Measurements from ENCODE around the gene POC1A. TPM values are rescaled to one million over a fixed set of nuclear protein-coding genes. Genes with fewer than 3 reads are reported as not detected.

The POC1A gene
- total RNA-seq, 1 donor from 2014 or later, result 1.2 TPM

DNA sequence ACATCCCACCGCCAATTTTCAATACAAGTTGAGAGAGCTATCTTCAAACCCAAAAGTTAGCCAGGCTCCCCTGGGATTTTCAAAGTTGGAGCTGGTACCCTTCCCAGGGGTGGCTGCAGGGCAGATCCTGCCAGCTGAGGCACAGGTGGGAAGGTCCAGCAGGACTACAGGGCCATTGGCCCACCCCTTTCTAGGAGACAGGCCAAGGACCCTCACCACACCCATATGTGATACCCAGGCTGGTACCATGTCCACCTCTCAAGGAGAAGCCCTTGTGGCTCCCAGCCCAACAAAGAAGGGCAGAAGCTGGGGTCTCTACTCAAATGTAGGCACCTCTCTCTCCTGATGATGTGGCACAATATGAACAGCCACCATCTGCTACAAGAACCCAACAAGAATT is 8.0 kb downstream of the POC1A start:
- H3K4me1 ChIP-seq, result peaks cover 6% of the 10 kb centered on the region
- no peak overlapping the region for H3K27ac ChIP-seq (replicated peaks)
- TF ChIP-seq CTCF (IDR thresholded peaks at IDR 0.05; ENCODE audit: borderline replicate concordance), result no peak
- no peaks in the 10 kb centered on the region for H3K27me3 ChIP-seq (ENCODE audit: low read depth)
- H3K36me3 ChIP-seq, result no peaks in the 10 kb centered on the region
- DNase-seq, result no peak
- no peak overlapping the region for H3K4me3 ChIP-seq
- H3K9me3 ChIP-seq (replicated peaks), result no peaks in the 10 kb centered on the region
- intact Hi-C loops (cut with micrococcal nuclease), result no loop called here

DNA sequence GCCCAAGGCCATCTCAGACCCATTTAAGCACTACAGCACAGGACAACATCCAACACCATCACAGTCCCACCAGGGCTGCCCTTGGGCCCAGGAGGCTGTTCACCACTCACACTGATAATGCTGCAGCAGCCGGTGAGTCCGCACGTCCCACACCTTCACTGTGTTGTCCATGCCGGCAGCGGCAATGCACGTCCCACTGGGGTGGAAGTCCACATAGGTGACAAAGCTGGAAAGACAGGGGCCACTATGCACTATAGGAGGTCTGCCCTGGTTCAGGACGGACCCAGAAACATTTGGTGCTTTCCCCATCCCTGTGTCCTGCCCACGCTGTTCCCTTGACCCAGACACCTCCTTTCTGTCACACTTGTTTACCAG is 8.5 kb downstream of the POC1A start:
- no peak for DNase-seq
- no peak overlapping the region for H3K4me3 ChIP-seq
- no peaks in the 10 kb centered on the region for H3K36me3 ChIP-seq
- H3K4me1 ChIP-seq, result peaks cover 8% of the 10 kb centered on the region
- no peak for TF ChIP-seq CTCF (IDR thresholded peaks at IDR 0.05; ENCODE audit: borderline replicate concordance)
- no peaks in the 10 kb centered on the region for H3K9me3 ChIP-seq (replicated peaks)
- intact Hi-C loops (cut with micrococcal nuclease), result no loop called here
- H3K27me3 ChIP-seq (ENCODE audit: low read depth), result no peaks in the 10 kb centered on the region
- no peak overlapping the region for H3K27ac ChIP-seq (replicated peaks)

DNA sequence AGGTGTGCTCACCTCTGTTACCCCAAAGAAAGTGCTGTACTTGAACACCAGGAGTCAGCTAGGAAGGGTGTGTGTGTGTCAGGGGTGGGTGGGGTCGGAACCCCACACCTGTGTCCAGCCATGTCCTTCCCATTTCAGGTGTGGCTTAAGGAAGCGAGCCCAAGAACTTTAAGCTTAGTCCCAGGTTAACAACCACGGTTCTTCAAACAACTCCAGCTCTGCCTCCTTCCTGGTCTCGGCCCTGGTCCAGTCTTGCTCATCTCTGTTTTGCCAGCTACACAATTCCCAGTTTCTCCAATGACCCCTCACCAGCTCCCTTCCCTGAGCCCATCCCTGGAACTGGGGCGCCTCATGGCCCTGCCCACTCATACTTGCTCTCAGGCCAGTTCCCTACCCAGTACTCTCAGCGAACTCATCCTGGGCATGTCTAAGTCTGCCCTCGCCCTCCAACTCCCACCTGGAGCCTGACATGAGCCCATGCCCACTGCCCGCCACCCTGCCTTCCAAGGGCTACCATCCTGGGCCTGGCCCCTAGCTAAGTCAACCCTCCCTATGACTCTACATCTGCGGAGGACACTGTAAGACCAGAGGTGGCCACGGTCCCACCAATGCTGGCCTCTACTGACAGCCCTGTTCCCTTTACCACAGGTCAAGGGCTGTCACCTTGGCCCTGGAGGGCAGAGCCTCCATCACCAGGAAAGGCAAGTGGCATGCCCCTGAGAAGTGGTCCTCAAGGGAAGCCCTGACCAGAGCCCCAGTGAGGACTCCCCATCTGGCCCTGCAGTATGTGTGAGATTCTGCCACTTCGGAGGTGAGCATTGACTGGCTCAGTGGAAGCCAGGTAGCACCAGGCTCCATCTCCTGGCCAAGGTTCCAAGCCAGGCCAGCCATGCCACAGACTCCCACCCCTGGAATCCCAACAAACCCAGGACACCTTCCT is 9.2 kb downstream of the POC1A start:
- Histone ChIP-seq H3K27me3 (ENCODE audit: low read depth) (no peaks in the 10 kb centered on the region), H3K4me3 (no peak overlapping the region), H3K36me3 (no peaks in the 10 kb centered on the region), H3K4me1 (peaks cover 15% of the 10 kb centered on the region), H3K9me3 (replicated peaks) (no peaks in the 10 kb centered on the region), H3K27ac (replicated peaks) (no peak overlapping the region)
- TF ChIP-seq CTCF (IDR thresholded peaks at IDR 0.05; ENCODE audit: borderline replicate concordance), result no peak
- DNase-seq, result no peak
- intact Hi-C loops (cut with micrococcal nuclease), result loop anchor here (5.0 kb wide), 1 partner anchor 143 kb away; no protein-coding TSS in a partner anchor

- intact Hi-C loops (cut with micrococcal nuclease), result loop anchor here (5.0 kb wide), 1 partner anchor 142 kb away; no protein-coding TSS in a partner anchor
- no peaks in the 10 kb centered on the region for H3K36me3 ChIP-seq
- peaks cover 21% of the 10 kb centered on the region for H3K4me1 ChIP-seq
- DNase-seq, result peak; percentile 87
- no peak overlapping the region for H3K4me3 ChIP-seq
- no peaks in the 10 kb centered on the region for H3K9me3 ChIP-seq (replicated peaks)
- peak; percentile 99 for TF ChIP-seq CTCF (IDR thresholded peaks at IDR 0.05; ENCODE audit: borderline replicate concordance)
- H3K27ac ChIP-seq (replicated peaks), result no peak overlapping the region
- no peaks in the 10 kb centered on the region for H3K27me3 ChIP-seq (ENCODE audit: low read depth)
These were observed 10.0 kb downstream of the POC1A start for GRCh38 chr3:52144034-52144795.

DNA sequence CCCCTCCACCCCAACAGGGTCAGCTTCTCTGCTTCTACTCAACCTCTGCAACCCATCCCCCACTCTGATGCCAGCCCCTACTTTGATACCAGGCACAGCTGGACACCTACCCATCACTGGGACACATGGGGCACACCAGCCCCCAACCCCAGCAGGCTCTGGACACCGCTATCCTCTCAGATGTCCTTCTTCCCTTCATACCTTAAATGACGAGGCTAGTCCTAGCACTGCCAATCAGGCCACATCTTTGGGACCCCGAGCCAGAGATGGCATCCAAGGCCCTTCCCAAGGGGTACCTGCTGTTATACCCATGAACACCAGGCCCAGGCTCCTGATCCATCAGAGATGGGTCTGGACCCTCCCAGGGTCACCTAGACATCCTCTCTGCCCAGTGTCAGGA is 10.6 kb downstream of the POC1A start:
- no peak for TF ChIP-seq CTCF (IDR thresholded peaks at IDR 0.05; ENCODE audit: borderline replicate concordance)
- Histone ChIP-seq H3K4me3 (no peak overlapping the region), H3K36me3 (no peaks in the 10 kb centered on the region), H3K4me1 (peaks cover 23% of the 10 kb centered on the region), H3K27me3 (ENCODE audit: low read depth) (no peaks in the 10 kb centered on the region), H3K9me3 (replicated peaks) (no peaks in the 10 kb centered on the region), H3K27ac (replicated peaks) (no peak overlapping the region)
- intact Hi-C loops (cut with micrococcal nuclease), result loop anchor here (5.0 kb wide), 1 partner anchor 141 kb away; no protein-coding TSS in a partner anchor
- no peak for DNase-seq

Measured in left ventricle myocardium inferior (tissue), 1 donor.